DMS53 treated with DMSO at 0.1 percent for 48 hours (cell line): ENCODE data around the gene WEE2.
A peak's percentile ranks its signal among the peaks of the same experiment; 100 is the strongest.
"Not testable (repeated sequence)": the region's sequence is repeated elsewhere in the genome, so short reads cannot be mapped to it uniquely, and the experiment has no call there.

Experiments used
- DNase-seq: peaks from one replicate; lab custom pipeline; 2025; ENCODE audit not compliant: unreplicated experiment; lab: John Stamatoyannopoulos, UW

Gene WEE2

GRCh38 chr7:141712603-141713255 lies 4.6 kb downstream of the WEE2 start:
- no peak for DNase-seq

DNA sequence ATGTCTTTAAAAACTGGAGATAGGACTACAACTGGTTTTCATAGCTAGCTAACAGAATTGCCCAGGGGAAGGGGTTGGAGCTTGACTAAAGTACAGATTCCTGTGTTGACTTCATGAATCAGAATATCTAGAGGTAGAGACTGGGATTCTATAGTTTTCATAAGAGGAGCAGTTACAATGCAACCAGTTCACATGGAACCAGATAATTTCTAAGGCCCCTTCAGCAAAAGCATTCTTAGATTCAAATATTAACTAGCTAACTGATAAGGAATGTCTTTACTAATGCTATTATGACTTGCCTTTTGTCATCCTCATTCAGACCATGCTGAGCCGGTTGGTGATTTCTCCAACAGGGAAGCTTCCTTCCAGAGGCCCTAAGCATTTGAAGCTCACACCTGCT lies 5.7 kb downstream of the WEE2 start:
- DNase-seq, result no peak

DNA sequence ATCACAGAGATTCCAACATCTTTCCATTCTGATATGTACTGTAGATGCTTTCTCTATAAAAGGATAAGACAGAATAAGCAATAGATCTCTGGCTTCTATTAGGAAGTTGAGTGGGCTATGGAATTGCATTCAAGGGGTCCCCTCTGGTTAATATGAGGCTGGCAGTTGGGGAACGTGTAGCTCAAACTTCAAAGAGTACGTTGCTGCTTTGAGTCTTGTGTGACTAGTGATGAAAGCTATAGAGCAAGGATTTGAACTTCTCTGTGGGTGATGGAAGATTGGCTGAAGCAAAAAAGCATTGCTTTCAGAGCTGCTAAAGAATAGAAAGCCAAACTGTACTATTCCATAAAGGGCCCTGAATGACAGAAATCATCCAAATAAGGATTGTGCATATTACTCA lies 6.4 kb downstream of the WEE2 start:
- no peak for DNase-seq

DNA sequence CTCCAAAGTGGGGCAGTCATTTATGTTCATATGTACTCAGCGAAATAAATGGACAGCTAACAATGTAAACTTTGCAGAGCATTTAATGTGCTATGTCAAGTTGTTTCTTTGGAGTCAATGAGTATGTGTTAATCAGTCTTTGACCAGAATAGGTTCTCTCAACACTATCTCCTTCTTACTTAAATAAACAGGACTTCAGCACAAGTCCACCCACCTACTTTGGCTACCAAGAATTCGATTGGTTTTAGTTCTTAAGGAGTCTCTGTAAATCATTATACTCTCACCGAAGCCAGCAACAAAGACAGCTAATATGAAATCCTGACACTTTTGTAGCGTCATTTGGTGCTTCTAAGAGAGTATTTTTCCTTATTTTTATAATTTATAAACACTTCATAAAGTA lies 6.9 kb downstream of the WEE2 start:
- no peak for DNase-seq

DNA sequence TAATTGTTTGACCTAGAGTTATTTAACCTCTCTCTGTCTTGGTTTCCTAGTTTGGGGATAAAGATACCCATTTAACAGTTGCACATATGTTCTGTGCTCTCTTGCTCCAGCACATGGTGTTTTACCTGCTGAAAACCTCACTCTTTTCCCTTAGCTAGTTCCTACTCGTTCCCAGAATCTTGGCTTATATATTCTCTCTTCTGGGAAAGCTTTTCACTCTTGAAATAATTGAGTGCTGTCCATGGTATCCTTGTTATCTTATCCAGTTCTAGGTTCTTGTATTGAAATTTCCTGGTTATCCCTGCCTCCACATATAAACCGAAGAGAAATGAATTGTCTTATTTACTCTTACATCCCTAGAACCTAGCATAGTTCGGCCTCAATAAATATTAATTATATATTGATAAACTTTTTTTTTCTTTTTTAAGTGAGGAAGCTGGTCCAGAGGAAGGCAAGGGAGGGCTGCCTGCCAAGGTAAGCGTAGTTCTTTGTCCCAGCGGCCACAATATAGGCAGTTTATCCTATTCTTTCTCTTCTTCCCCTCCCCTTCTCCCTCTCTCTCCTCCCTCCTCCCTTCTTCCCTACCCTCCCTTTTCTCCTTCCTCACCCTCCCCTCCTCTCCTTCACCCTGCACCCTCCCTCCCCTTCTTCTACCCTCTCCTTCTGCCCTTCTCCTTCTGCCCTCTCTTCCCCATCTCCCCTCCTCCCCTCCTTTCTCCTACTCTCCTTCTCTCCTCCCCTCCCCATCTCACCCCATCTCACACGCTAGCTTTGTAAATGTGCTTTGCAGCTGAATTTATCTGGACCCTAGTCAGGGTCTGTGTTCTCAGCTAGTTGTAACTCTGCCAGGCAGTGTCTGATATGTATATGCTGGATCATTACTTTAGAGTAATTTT lies 7.9 kb downstream of the WEE2 start:
- DNase-seq, result no peak

DNA sequence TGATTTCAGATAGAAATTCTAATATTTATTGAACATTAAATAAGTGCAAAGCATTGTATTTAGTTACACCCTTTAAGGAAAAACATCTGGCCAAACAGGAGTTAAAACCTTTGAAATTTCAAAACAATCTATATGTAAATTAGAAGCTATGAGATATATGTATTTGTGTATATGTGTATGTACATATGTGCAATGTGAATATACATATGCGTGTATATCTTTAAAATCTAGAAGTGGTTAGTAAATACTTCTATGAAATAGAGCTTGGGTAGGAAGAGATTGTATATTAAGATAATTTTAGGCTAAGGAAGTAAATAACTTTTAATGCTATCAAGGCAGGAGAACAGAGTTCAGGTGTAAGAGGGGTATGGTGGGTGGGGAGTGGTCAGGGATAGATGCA lies 9.3 kb downstream of the WEE2 start:
- no peak for DNase-seq

DNA sequence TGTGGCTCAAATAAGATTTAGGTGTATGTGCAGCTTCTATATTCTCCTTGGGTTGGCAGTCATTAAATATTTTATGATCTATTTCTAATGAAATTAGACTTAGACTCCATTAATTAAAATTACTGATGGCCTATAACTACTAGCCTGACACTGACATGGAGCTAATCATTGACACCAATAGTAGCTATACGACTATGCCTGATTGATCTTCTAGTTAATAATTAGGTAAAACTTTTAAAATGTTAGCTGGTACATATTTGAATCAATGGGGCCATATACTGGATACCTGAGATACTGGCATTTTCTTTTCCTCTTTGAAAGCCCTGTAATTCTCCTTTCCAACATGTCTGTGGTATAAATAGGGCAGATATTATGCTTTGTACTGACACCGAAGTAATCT lies 14.4 kb downstream of the WEE2 start:
- no peak for DNase-seq

DNA sequence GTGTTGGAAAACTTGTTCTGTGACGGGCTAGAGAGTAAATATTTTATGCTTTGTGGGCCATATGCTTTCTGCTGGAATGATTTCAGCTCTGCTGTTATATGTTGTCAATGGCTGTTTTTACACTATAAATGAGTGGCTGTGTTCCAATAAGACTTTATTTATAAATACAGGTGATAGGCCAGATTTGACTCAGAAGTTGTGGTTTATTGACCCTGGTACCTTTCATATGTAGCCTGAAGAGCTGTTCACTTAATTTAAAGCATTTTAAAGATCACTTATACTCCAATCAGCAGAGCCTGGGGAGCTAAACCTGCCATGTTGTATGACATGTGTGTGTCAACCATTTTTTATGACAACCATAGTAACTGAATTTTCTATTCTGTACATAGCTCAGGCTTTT lies 20.9 kb downstream of the WEE2 start:
- no peak for DNase-seq

GRCh38 chr7:141731476-141732149 lies 23.5 kb downstream of the WEE2 start:
- no peak for DNase-seq

- DNase-seq, result peak; percentile 7
These were observed 29.1 kb downstream of the WEE2 start for GRCh38 chr7:141737118-141737835.

GRCh38 chr7:141737836-141738591 lies 29.9 kb downstream of the WEE2 start, which contains the start of gene SSBP1:
Gene SSBP1 (plus strand): TSS chr7:141738358. CDS start chr7:141739167, 809 bp downstream.
- DNase-seq, result peak; percentile 98

GRCh38 chr7:141738592-141739013 lies 30.4 kb downstream of the WEE2 start:
- DNase-seq, result no peak

- no peak for DNase-seq
These were observed 31.1 kb downstream of the WEE2 start for GRCh38 chr7:141739250-141739649.

DNA sequence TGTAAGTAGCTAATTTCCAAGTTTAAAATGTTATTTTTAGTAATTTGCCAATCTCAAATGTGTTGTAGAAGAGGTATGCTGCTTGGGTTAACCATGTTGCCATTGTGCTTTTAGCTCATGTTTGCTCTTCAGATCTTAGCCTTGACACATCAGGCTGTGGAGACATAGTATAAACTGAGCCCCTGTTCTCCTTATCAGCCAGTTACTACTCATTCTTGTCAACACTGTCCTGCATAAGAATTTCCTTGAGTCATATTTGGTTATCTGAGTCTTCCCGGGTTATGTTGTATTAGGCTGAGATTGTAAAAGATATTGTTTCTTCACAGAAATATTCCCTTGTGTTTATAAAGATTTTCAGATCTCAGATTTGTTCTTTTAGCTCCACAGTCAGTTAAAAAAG lies 34.1 kb downstream of the WEE2 start:
- DNase-seq, result no peak

DNA sequence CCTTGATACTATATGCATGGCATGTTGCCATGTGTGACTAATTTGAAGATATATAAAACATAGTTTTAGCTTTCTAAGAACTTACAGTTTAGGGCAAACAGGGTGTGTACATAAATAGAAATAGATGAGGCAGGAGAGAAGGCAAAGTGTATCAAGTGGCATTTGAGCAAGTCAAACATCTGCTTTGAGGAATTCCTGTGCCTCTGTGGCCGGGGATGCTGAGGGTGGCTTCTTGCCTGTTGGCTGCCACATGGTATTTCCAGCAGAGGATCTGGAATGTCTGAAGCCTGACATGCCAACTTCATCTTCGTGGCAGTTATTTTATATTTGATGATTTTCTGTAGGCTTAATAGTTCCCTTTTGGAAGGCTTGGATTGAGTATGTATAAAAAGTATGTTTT lies 36.0 kb downstream of the WEE2 start:
- no peak for DNase-seq

DNA sequence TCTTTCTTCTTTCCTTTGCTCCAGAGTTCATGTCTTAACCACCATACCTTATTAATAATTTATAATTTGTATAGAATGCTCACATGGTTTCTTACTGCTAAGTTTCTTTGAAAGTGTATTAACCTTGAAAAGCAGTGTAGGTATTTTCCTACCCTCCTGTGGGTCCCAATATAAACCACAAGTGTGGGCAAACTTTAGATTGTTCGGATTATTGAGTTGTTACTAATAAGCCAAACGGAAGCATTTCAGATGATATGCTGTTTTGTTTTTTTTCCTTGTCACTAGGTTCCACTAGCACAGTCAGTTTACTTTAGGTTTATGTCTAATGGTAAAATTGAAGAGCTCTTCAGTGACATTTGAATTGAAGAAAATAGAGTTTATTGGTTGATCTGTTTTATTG lies 40.2 kb downstream of the WEE2 start:
- no peak for DNase-seq

DNA sequence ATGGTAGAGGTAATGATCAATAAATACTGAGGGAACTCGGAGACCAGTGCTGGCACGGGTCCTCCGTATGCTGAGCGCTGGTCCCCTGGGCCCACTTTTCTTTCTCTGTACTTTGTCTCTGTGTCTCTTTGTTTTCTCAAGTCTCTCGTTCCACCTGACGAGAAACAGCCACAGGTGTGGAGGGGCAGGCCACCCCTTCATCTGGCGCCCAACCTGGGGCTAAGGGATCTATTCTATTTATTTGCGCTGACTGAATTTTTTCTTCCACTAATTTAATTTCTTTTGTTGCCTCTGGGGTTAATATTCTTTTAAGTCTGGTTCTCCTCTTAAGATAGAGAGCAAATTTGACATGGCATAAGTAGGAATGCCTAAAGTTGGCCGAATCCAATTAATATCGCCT lies 43.8 kb downstream of the WEE2 start:
- not testable (repeated sequence) for DNase-seq

DNA sequence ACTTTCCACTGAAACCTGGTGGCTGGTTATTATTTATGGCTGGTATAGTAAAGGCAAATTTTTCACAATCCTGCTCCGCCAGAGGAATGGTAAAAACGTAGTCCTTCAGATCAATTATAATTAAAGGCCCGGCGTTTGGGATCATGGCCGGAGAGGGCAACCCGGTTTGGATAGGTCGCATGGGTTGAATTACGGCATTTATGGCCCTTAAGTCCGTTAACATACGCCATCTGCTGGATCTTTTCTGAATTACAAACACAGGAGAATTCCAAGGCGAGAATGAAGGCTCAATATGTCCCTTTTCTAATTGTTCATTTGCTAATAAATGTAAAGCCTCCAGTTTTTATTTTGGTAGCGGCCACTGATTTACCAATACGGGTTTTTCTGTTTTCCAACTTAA lies 44.5 kb downstream of the WEE2 start:
- no peak for DNase-seq

- peak; percentile 25 for DNase-seq
These were observed 46.8 kb downstream of the WEE2 start for GRCh38 chr7:141754939-141755338.

- no peak for DNase-seq
These were observed 55.6 kb downstream of the WEE2 start, which contains the start of gene TAS2R3 for GRCh38 chr7:141763797-141764196. Gene TAS2R3 (plus strand): TSS chr7:141764097. CDS start chr7:141764159, 62 bp downstream.
